Activated CD8-positive, alpha-beta memory T cell treated with anti-CD3 and anti-CD28 coated beads, Interleukin-2, amount 50 U/mL, for 24 hours (primary cell): Measurements from ENCODE around the gene TFDP1.
"Not testable (repeated sequence)": the region's sequence is repeated elsewhere in the genome, so short reads cannot be mapped to it uniquely, and the experiment has no call there.

Experiments used
- DNase-seq: peaks from one replicate; pipeline ENCODE4 v3.0.0-alpha.2; 2020; ENCODE audit errors: extremely low read depth

TFDP1 gene

DNA sequence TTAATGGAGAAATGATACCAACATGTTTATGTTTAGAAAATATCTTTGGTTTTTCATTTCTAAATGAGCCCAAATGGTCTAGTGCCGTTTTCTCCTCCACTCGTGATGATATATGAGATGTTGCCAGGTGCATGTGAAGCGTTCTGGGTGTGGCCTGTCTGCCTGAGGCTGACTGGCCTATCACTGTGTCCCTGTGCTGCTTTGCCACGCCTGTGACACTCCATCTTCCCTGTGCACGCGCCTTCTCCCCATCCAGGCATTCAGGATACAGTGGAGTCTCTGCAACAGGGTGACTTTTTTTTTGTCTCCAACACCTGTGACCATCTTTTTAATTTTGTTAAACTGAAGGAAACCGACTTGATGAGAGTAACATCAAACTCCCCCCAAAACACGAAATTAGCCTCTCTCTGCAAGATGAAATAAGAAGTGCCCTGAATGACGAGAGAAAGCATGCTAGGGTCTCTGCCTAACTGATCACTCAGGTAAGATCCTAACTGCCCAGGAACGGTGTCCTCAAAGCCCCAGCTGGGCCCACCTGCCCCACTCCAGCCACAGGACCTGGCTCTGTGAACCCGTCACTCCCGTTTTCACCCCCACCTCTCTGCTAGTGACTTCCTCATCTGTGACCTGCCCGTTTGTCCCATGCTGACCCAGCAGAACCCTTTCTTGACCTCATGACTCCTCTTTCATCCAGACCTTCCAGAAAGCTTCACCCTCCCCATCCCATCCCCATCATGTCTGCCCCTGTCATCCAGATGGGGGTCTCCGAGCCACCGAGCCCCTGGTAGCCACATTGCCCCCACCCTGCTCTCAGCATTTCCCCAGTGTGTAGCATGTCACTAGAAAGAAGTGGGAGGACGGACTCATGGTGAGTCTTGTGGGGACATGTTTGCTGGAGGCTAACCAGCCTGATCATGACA, 33.2 kb upstream of the TFDP1 start:
- no peak for DNase-seq

GRCh38 chr13:113552079-113552478, 32.5 kb upstream of the TFDP1 start:
- DNase-seq = no peak

DNA sequence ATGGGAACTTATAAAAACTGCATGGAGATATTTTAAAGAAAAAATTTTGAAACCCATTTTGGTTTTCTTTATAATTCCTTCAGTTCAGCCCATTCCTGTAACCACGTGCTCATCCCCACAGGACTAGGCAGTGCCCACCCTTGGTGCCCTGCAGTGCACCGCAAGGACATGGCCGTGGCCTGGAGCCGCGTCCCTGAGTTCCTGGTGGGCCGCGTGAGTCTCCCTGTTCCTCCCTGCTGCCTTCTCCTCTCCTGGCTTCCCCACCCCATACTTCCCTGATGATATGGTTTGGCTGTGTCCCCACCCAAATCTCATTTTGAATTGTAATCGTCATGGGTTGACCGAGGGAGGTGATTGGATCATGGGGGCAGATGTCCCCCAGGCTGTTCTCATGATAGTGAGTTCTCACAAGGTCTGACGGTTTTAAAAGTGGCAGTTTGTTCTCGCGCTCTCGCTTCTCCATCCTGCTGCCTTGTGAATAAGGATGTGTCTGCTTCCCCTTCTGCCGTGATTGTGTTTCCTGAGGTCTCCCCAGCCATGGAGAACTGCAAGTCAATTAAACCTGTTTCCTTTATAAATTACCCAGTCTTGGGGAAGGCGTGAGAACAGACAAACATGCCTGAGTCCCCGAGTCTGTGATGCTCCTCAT, 31.6 kb upstream of the TFDP1 start:
- DNase-seq = no peak

GRCh38 chr13:113553511-113554332, 30.8 kb upstream of the TFDP1 start:
- no peak for DNase-seq

DNA sequence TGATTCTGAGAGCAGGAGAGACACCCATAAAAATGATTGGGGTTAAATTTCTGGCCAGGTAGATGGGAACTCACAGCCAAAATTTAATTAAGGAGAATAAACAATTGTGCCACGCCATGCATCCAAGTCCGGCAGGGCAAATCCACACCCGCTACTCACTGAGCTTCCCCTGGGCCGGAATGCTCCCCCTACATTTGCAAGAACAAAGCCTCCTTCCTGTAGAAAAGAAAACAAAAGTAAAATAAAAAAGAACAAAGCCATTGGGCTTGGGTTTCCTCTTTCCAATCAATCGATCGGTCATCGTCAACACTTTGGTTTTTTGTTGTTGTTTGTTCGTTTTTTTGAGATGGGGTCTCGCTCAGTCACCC, 30.2 kb upstream of the TFDP1 start:
- DNase-seq = no peak

DNA sequence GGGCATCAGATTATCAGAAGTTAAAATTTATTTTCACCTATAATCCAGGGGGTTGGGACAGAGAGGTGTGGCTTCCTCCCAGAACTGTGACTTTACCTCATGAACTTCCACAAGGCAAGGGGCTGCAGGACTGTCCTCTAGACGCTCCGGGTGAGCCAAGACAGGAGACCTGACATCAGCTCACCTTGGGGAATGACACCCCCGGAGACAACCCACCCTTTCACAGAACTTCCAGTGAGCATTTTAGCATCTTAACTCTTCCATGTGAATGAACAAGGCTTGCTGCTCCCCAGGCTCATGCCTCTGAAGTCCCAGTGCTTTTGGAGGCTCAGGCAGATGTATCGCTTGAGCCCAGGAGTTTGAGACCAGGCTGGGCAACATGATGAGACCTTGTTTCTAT, 29.4 kb upstream of the TFDP1 start:
- no peak for DNase-seq

DNA sequence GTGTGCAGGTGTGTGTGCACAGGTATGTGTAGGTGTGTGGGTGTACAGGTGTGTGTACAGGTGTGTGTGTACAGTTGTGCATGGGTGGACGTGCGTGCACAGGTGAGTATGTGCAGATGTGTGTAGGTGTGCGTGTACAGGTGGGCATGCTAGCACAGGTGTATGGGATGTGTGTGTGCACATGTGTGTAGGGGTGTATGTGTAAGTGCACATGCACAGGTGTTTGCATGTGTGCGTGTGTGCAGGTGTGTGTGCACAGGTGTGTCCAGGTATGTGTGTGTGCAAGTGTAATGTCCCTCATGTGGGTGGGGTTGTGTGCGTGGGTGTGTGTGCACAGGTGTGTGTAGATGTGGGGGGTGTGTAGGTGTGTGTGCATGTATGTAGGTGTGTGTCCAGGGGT, 27.5 kb upstream of the TFDP1 start:
- no peak for DNase-seq

DNA sequence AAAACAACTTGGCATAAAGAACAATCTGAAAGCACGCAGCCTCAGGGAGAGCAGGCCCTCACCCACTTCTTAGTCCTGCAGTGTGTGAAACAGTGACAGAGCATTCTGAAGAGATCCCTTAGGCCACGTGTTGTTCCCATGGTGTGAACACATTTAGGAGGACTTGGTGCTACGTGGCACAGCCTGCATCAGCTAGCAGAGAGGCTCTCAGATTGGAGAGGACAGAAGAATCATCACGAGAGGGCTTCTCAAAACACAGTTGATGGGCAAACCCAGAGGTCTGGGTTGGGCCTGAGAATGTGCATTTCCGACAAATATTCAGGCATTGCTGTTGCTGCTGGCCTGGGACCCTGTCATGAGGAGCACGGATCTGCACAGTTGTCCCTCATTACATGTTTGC, 26.1 kb upstream of the TFDP1 start:
- no peak for DNase-seq

DNA sequence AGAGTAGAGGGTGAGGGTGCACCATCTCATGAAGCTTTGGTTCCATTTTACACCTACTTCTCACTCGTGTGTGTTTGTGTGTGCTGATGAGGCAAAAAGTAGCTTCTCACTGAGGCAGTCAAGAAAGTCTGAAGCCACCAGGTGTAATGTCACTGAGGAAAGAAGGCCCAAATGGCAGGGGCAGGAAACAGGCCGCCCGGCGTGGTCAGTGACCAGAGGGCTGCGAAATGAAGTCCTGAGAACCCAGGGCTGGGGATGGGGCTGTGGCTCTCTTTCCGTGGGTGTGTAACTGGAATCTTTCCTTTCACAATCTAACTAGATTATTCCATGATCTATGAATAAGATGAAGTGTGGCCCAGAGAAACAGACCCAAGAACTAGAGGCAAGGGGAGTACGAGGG, 25.5 kb upstream of the TFDP1 start:
- DNase-seq = no peak

- DNase-seq = no peak
Measured at GRCh38 chr13:113559901-113560644, 24.5 kb upstream of the TFDP1 start.

DNA sequence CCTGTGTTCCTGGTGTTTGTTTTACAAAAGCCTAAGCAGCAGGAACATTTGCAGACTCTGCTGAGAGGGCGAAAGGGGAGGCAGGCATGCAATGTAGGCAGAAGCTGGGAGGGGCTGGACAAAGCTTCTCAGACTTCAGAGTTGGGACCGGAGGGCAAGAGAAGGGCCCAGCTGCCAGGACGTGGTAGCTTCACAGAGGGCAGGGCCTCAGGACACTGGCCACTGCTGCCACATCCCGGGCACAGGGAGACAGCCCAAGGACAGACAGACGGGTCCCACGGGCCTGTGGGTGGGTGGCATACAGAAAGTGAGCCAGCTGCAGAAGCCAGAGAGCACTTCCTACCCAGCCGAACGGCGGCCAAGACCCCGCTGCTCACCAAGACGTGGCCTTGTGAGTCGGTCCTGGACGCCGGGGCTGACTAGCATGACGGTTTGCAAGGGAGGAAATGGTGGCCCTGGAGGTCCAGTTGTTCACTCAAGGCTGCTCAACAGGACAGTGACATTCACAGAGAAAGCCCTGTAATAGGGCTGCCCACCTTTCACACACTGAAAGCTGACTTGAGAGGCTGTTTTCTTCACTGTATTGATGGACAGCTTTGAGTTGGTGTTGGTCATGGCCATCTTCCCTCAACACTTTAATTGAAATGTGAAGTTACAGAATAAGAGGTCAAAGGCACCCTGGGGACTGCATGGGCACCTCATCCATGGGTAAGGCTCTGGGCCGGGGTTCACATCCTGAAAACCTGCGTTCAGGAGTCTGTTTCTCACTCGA, 23.7 kb upstream of the TFDP1 start:
- DNase-seq = no peak

- DNase-seq = no peak
Measured at GRCh38 chr13:113561417-113562084, 23.0 kb upstream of the TFDP1 start.

GRCh38 chr13:113562085-113562749, 22.3 kb upstream of the TFDP1 start:
- DNase-seq = no peak

DNA sequence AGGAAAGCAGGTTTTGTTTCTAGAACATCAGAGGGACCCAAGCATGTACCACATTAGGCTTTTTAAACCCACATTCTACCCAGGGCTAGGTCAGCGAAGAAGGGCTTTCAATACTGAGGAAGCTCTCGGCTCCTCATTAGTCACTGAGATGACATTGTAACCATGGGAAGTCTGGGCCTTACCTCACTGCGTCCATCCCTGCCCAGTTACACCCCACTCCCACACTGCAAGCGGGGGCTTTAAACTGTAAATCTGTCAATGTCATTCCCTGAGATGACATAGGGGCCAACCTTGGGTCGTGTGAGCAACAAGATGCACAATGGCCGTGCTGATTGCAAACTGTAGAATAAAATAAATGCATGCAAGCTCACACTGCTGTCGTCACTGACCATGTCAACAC, 21.7 kb upstream of the TFDP1 start:
- DNase-seq = no peak

DNA sequence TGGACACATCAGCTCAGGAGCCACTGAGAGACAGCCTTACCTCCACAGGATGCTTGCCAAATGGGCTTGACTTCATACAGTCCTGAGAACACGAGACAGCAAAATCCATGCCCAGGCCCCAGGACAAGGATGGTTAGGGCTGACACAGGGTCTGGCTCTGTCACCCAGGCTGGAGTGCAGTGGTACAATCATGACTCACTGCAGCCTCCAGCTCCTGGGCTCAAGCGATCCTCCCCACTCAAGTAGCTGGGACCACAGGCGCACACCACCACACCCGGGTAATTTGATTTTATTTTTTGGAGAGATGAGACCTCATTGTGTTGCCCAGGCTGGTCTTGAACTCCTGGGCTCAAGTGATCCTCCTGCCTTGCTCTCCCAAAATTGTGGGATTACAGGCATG, 21.0 kb upstream of the TFDP1 start:
- DNase-seq = not testable (repeated sequence)

DNA sequence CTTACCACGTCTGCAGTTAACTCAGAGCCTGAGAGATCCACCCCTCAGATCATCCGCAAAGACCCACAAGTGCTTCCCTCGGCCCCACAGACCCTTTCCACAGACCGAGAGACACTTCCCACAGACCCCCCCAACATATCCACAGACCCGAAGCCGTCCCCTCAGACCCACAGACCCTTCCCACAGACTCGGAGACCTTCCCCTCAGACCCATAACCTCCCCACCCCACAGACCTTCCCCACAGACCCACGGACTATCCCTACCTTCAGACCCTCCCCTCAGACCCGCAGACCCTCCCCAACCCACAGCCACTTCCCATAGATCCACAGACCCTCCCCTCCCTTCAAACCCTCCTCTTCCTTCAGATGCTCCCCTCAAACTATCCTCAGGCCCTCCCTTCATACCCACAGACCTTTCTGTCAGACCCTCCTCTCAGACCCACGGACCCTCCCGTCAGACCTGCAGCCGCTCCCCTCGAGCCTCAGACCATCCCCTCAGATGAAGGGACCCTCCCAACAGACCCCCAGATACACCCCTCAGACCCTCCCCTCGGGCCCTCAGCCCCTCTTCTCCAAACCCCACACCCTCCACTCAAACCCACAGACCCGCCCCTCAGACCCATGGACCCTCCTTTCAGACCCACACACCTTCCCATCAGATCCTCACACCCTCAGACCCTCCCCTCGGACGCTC, 20.1 kb upstream of the TFDP1 start:
- DNase-seq = no peak

- no peak for DNase-seq
Measured at GRCh38 chr13:113565526-113566226, 18.9 kb upstream of the TFDP1 start.

DNA sequence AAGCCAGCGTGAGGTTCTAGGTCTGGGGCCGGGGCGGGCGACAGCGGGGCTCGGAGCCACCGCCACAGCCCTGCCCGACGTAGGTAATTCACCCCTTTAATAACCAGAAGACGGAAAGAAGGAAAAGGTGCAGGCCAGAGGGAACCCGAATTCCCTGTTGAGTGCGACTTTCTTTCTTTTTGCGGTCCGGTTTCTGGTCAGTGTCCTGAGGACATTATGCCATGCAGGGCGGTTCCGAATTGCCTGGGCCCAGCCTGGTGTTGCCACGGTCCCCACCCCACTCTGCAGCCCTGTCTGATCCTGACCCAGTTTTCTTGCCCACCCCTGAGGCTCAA, 18.4 kb upstream of the TFDP1 start:
- no peak for DNase-seq

DNA sequence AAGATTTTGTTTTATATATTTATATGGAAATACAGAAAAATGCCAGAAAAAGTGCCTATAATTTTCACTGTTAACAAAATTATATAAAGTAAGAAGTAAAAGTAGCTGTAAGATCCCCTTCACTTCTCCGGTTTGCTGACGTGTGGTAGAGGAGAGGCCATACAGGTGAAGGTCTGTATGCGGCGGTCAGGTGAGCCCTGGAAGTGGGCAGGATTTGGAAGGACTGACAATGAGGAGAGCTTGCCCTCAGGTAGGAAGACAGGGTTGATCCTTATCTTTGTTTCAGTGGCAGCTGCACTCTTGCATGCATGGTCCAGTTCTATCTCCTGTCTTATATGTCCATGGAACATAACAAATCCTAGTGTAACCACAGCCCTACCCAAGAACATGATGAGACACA, 16.9 kb upstream of the TFDP1 start:
- no peak for DNase-seq
